Activated CD8-positive, alpha-beta memory T cell treated with anti-CD3 and anti-CD28 coated beads for 48 hours (primary cell): ENCODE data around the gene SMIM41.

Experiments used
- DNase-seq, 3 experiments: peaks; one replicate each; pipeline ENCODE4 v3.0.0-alpha.2; 2020; ENCODE audit warnings: low read depth in 2 of 3, low spot score in 2 of 3

SMIM41 gene

GRCh38 chr12:52079576-52080402, at the start of gene SMIM41:
SMIM41 (plus strand) TSS chr12:52079704; CDS start chr12:52079780, 76 bp downstream.
- DNase-seq: no peak

GRCh38 chr12:52032446-52032803, 47.1 kb upstream of the SMIM41 start:
- no peak for DNase-seq

- DNase-seq: peak; percentile 59 to 82 (median 72)
Observed at GRCh38 chr12:52032804-52033445, 46.6 kb upstream of the SMIM41 start.

GRCh38 chr12:52033446-52034140, 45.9 kb upstream of the SMIM41 start:
- no peak for DNase-seq

- no peak for DNase-seq
Observed at GRCh38 chr12:52035190-52035589, 44.3 kb upstream of the SMIM41 start.

- DNase-seq: no peak
Observed at GRCh38 chr12:52035926-52036325, 43.6 kb upstream of the SMIM41 start.

GRCh38 chr12:52036587-52037171, 42.8 kb upstream of the SMIM41 start:
- DNase-seq: peak; percentile 51 to 65 (median 58)

- no peak for DNase-seq
Observed at GRCh38 chr12:52037248-52037861, 42.1 kb upstream of the SMIM41 start.

GRCh38 chr12:52038447-52038846, 41.1 kb upstream of the SMIM41 start:
- DNase-seq: no peak

- no peak for DNase-seq
Observed at GRCh38 chr12:52041035-52041434, 38.5 kb upstream of the SMIM41 start.

GRCh38 chr12:52041695-52042123, 37.8 kb upstream of the SMIM41 start:
- DNase-seq: no peak

- no peak for DNase-seq
Observed at GRCh38 chr12:52042706-52043385, 36.7 kb upstream of the SMIM41 start.

GRCh38 chr12:52043386-52044212, 35.9 kb upstream of the SMIM41 start:
- DNase-seq: no peak

- no peak for DNase-seq
Observed at GRCh38 chr12:52044292-52044983, 35.1 kb upstream of the SMIM41 start.

GRCh38 chr12:52045794-52046199, 33.7 kb upstream of the SMIM41 start:
- no peak for DNase-seq

GRCh38 chr12:52046859-52047258, 32.6 kb upstream of the SMIM41 start:
- no peak for DNase-seq

- DNase-seq: no peak
Observed at GRCh38 chr12:52049286-52049685, 30.2 kb upstream of the SMIM41 start.

GRCh38 chr12:52049688-52050087, 29.8 kb upstream of the SMIM41 start:
- no peak for DNase-seq

- DNase-seq: no peak
Observed at GRCh38 chr12:52050116-52050757, 29.3 kb upstream of the SMIM41 start.
